WTC11 (cell line): Measurements from ENCODE around the gene NFIC. TPM values are rescaled to one million over a fixed set of nuclear protein-coding genes. Genes with fewer than 3 reads are reported as not detected.
A peak's percentile ranks its signal among the peaks of the same experiment; 100 is the strongest.

Experiments
- ATAC-seq: fragments of 200-7000 bp; cut with Tn5 transposase; 2 replicates; pipeline ENCODE4 v1.10.0; 2021; ENCODE audit warnings: mild to moderate bottlenecking, moderate library complexity
- CTCF ChIA-PET: fragments of 300-600 bp; sonication (Branson Sonifier 250); formaldehyde crosslinking; loops from one replicate; lab custom pipeline; 2021; ENCODE audit warnings: antibody characterized with exemption; lab: Charles Lee
- POLR2A ChIA-PET: fragments of 350-600 bp; sonication (Branson Sonifier 250); formaldehyde crosslinking; loops from one replicate; lab custom pipeline; 2021; ENCODE audit warnings: antibody characterized with exemption; lab: Charles Lee
- DNase-seq: peaks from one replicate; pipeline ENCODE4 v3.0.0; 2021; ENCODE audit warnings: low spot score
- H3K27ac Mint-ChIP-seq: 2 replicates; pipeline ENCODE4 v1.8.0; 2021; ENCODE audit warnings: mixed read lengths
- H3K27me3 Mint-ChIP-seq: 2 replicates; pipeline ENCODE4 v1.8.0; 2021; ENCODE audit warnings: low read depth, mild to moderate bottlenecking, moderate library complexity, mixed read lengths
- H3K36me3 Mint-ChIP-seq: 2 replicates; pipeline ENCODE4 v1.8.0; 2021; ENCODE audit warnings: mixed read lengths
- H3K4me1 Mint-ChIP-seq: 2 replicates; pipeline ENCODE4 v1.8.0; 2022; ENCODE audit warnings: mixed read lengths
- H3K4me3 Mint-ChIP-seq: 2 replicates; pipeline ENCODE4 v1.8.0; 2021; ENCODE audit warnings: mild to moderate bottlenecking, moderate library complexity, mixed read lengths
- H3K9me3 Mint-ChIP-seq: 2 replicates; pipeline ENCODE4 v1.8.0; 2021; ENCODE audit warnings: mixed read lengths
- ATF1 ChIP-seq: sonication (generic); formaldehyde crosslinking; IDR thresholded peaks from 2 replicates; pipeline ENCODE4 v1.8.1; 2023; ENCODE audit warnings: mild to moderate bottlenecking, moderate library complexity, missing genetic modification reagents
- CREB1 ChIP-seq: sonication (generic); formaldehyde crosslinking; IDR thresholded peaks from 2 replicates; pipeline ENCODE4 v1.8.0; 2023; ENCODE audit warnings: mild to moderate bottlenecking, missing genetic modification reagents
- EMX1 ChIP-seq: fragments of 250-450 bp; sonication (Bioruptor Pico); IDR thresholded peaks from 2 replicates; pipeline ENCODE4 v1.8.0; 2021; ENCODE audit warnings: mild to moderate bottlenecking
- ERG ChIP-seq: fragments of 250-450 bp; sonication (Bioruptor Pico); IDR thresholded peaks from 2 replicates; pipeline ENCODE4 v1.8.0; 2021; ENCODE audit warnings: mild to moderate bottlenecking
- FOXJ3 ChIP-seq: sonication (generic); formaldehyde crosslinking; IDR thresholded peaks from 2 replicates; pipeline ENCODE4 v1.9.0; 2021; ENCODE audit warnings: missing genetic modification reagents, mild to moderate bottlenecking, borderline replicate concordance
- FOXK1 ChIP-seq: sonication (generic); formaldehyde crosslinking; IDR thresholded peaks from 2 replicates; pipeline ENCODE4 v1.8.0; 2022; ENCODE audit warnings: mild to moderate bottlenecking, moderate library complexity, missing genetic modification reagents
- GTF2I ChIP-seq: fragments of 250-450 bp; sonication (Bioruptor Pico); conservative IDR thresholded peaks from 2 replicates; pipeline ENCODE4 v1.4.0; 2021; ENCODE audit warnings: mild to moderate bottlenecking
- JUN ChIP-seq: sonication (generic); formaldehyde crosslinking; IDR thresholded peaks from 2 replicates; pipeline ENCODE4 v1.8.0; 2023; ENCODE audit warnings: mild to moderate bottlenecking, missing genetic modification reagents
- NFATC4 ChIP-seq: fragments of 250-450 bp; sonication (Bioruptor Pico); IDR thresholded peaks from 2 replicates; pipeline ENCODE4 v1.9.0; 2021; ENCODE audit warnings: mild to moderate bottlenecking
- NFYB ChIP-seq: sonication (generic); formaldehyde crosslinking; conservative IDR thresholded peaks from 2 replicates; pipeline ENCODE4 v1.8.0; 2022; ENCODE audit warnings: low read depth, missing genetic modification reagents
- NR1H2 ChIP-seq: sonication (generic); formaldehyde crosslinking; IDR thresholded peaks from 2 replicates; pipeline ENCODE4 v1.9.0; 2021; ENCODE audit warnings: mild to moderate bottlenecking, moderate library complexity, missing genetic modification reagents
- RORB ChIP-seq: fragments of 250-450 bp; sonication (Bioruptor Pico); IDR thresholded peaks from 2 replicates; pipeline ENCODE4 v1.9.0; 2021; ENCODE audit warnings: mild to moderate bottlenecking
- SMAD4 ChIP-seq: sonication (generic); formaldehyde crosslinking; IDR thresholded peaks from 2 replicates; pipeline ENCODE4 v1.8.0; 2022; ENCODE audit warnings: mild to moderate bottlenecking, missing genetic modification reagents
- TEAD1 ChIP-seq: sonication (generic); formaldehyde crosslinking; IDR thresholded peaks from 2 replicates; pipeline ENCODE4 v1.8.0; 2022; ENCODE audit warnings: mild to moderate bottlenecking, missing genetic modification reagents
- TP53 ChIP-seq: sonication (generic); formaldehyde crosslinking; IDR thresholded peaks from 2 replicates; pipeline ENCODE4 v1.8.1; 2023; ENCODE audit warnings: mild to moderate bottlenecking, missing genetic modification reagents
- ZNF263 ChIP-seq: sonication (generic); formaldehyde crosslinking; IDR thresholded peaks from 2 replicates; pipeline ENCODE4 v1.8.1; 2022; ENCODE audit warnings: low read depth, mild to moderate bottlenecking, moderate library complexity, missing genetic modification reagents
- ZNF281 ChIP-seq: sonication (generic); formaldehyde crosslinking; IDR thresholded peaks from 2 replicates; pipeline ENCODE4 v1.8.0; 2023; ENCODE audit warnings: mild to moderate bottlenecking, missing genetic modification reagents
- ZNF317 ChIP-seq: sonication (generic); formaldehyde crosslinking; IDR thresholded peaks from 2 replicates; pipeline ENCODE4 v1.8.1; 2023; ENCODE audit warnings: low read depth, mild to moderate bottlenecking, moderate library complexity, missing genetic modification reagents, borderline replicate concordance
- ZNF396 ChIP-seq: fragments of 250-450 bp; sonication (Bioruptor Pico); IDR thresholded peaks from 2 replicates; pipeline ENCODE4 v1.8.0; 2021; ENCODE audit warnings: mild to moderate bottlenecking, moderate library complexity, borderline replicate concordance
- ZNF423 ChIP-seq: fragments of 250-450 bp; sonication (Bioruptor Pico); IDR thresholded peaks from 2 replicates; pipeline ENCODE4 v2.1.2; 2022; ENCODE audit warnings: mild to moderate bottlenecking, moderate library complexity
- ZNF671 ChIP-seq: fragments of 250-450 bp; sonication (Bioruptor Pico); IDR thresholded peaks from 2 replicates; pipeline ENCODE4 v1.8.0; 2021; ENCODE audit warnings: mild to moderate bottlenecking
- total RNA-seq: library from RNA; stranded (reverse); gene quantifications from 3 replicates; pipeline ENCODE4 v1.2.3, GENCODE V29; 2021
- TF ChIP-seq, protein P1 (sequence below): fragments of 200-600 bp; IDR thresholded peaks from 2 replicates; pipeline ENCODE4 v1.8.0; 2022; ENCODE audit warnings: antibody characterized with exemption
- TF ChIP-seq, protein P2 (sequence below): fragments of 250-450 bp; sonication (Bioruptor Pico); IDR thresholded peaks from 2 replicates; pipeline ENCODE4 v1.9.0; 2021; ENCODE audit warnings: mild to moderate bottlenecking, borderline replicate concordance
- TF ChIP-seq, protein P3 (sequence below): sonication (generic); formaldehyde crosslinking; IDR thresholded peaks from 2 replicates; pipeline ENCODE4 v1.8.0; 2023; ENCODE audit warnings: missing genetic modification reagents

NFIC gene
- total RNA-seq, 1 experiment from 2014 or later: 3.5 TPM

DNA sequence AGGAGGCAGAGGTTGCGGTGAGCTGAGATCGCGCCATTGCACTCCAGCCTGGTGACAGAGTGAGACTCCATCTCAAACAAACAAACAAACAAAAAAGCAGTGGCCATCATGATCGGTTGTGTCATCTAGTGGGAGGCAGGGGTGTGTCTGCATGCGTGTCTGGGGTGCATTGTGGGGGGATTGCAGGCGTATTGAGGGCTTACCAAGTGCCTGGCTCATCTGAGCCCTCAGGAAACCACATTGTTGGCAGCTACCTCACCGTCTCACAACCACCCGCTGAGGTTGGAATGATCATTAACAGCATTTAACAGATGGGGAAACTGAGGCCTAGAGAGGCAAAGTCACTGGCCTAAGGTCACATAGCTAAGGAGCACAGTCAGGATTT, 30.5 kb downstream of the NFIC start:
- no peak for ATAC-seq

GRCh38 chr19:3397266-3398022, 31.1 kb downstream of the NFIC start:
- Mint-ChIP-seq H3K4me3 (no peak overlapping the region), H3K4me1 (peaks cover 4% of the 10 kb centered on the region), H3K9me3 (peaks cover 2% of the 10 kb centered on the region; the same call in 1 of the 2 replicates), H3K27me3 (peaks cover 11% of the 10 kb centered on the region), H3K27ac (no peak overlapping the region), H3K36me3 (no peaks in the 10 kb centered on the region)
- POLR2A ChIA-PET: no interaction called here
- DNase-seq (peak; percentile 31), ATAC-seq (peak; percentile 63)
- TF ChIP-seq NFATC4 (CRISPR knock-in tag) (no peak), SMAD4 (CRISPR knock-in tag) (no peak), ZNF423 (CRISPR knock-in tag) (no peak), NFYB (CRISPR knock-in tag) (no peak), TP53 (CRISPR knock-in tag) (no peak), ZNF671 (no peak), ZNF317 (CRISPR knock-in tag) (no peak), JUN (CRISPR knock-in tag) (no peak), ZNF281 (CRISPR knock-in tag) (peak; percentile 18; the same call in 1 of the 2 replicates), ATF1 (CRISPR knock-in tag) (no peak), GTF2I (CRISPR knock-in tag) (peak; percentile 82), NR1H2 (CRISPR knock-in tag) (no peak), FOXJ3 (CRISPR knock-in tag) (no peak)
- TF ChIP-seq, protein P1, sequence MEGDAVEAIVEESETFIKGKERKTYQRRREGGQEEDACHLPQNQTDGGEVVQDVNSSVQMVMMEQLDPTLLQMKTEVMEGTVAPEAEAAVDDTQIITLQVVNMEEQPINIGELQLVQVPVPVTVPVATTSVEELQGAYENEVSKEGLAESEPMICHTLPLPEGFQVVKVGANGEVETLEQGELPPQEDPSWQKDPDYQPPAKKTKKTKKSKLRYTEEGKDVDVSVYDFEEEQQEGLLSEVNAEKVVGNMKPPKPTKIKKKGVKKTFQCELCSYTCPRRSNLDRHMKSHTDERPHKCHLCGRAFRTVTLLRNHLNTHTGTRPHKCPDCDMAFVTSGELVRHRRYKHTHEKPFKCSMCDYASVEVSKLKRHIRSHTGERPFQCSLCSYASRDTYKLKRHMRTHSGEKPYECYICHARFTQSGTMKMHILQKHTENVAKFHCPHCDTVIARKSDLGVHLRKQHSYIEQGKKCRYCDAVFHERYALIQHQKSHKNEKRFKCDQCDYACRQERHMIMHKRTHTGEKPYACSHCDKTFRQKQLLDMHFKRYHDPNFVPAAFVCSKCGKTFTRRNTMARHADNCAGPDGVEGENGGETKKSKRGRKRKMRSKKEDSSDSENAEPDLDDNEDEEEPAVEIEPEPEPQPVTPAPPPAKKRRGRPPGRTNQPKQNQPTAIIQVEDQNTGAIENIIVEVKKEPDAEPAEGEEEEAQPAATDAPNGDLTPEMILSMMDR: no peak
- TF ChIP-seq, protein P2, sequence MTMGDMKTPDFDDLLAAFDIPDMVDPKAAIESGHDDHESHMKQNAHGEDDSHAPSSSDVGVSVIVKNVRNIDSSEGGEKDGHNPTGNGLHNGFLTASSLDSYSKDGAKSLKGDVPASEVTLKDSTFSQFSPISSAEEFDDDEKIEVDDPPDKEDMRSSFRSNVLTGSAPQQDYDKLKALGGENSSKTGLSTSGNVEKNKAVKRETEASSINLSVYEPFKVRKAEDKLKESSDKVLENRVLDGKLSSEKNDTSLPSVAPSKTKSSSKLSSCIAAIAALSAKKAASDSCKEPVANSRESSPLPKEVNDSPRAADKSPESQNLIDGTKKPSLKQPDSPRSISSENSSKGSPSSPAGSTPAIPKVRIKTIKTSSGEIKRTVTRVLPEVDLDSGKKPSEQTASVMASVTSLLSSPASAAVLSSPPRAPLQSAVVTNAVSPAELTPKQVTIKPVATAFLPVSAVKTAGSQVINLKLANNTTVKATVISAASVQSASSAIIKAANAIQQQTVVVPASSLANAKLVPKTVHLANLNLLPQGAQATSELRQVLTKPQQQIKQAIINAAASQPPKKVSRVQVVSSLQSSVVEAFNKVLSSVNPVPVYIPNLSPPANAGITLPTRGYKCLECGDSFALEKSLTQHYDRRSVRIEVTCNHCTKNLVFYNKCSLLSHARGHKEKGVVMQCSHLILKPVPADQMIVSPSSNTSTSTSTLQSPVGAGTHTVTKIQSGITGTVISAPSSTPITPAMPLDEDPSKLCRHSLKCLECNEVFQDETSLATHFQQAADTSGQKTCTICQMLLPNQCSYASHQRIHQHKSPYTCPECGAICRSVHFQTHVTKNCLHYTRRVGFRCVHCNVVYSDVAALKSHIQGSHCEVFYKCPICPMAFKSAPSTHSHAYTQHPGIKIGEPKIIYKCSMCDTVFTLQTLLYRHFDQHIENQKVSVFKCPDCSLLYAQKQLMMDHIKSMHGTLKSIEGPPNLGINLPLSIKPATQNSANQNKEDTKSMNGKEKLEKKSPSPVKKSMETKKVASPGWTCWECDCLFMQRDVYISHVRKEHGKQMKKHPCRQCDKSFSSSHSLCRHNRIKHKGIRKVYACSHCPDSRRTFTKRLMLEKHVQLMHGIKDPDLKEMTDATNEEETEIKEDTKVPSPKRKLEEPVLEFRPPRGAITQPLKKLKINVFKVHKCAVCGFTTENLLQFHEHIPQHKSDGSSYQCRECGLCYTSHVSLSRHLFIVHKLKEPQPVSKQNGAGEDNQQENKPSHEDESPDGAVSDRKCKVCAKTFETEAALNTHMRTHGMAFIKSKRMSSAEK (CRISPR knock-in tag): no peak
- CTCF ChIA-PET: interaction anchor here (0.9 to 1.9 kb wide), 5 partner anchors 13 to 93 kb away, joined by 3 to 9 read pairs (median 4); no protein-coding TSS in a partner anchor

More for the DNA sequence above, 30.5 kb downstream of the NFIC start:
- TF ChIP-seq TEAD1: no peak
- TF ChIP-seq ZNF396 (CRISPR knock-in tag): no peak
- TF ChIP-seq RORB (CRISPR knock-in tag): no peak
- no peak for TF ChIP-seq ERG (CRISPR knock-in tag)
- TF ChIP-seq, protein P3, sequence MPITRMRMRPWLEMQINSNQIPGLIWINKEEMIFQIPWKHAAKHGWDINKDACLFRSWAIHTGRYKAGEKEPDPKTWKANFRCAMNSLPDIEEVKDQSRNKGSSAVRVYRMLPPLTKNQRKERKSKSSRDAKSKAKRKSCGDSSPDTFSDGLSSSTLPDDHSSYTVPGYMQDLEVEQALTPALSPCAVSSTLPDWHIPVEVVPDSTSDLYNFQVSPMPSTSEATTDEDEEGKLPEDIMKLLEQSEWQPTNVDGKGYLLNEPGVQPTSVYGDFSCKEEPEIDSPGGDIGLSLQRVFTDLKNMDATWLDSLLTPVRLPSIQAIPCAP: no peak
- TF ChIP-seq FOXK1: no peak
- TF ChIP-seq EMX1 (CRISPR knock-in tag): no peak
- TF ChIP-seq ZNF263 (CRISPR knock-in tag): no peak
- TF ChIP-seq CREB1: no peak
- TF ChIP-seq, all 79 proteins: peak for 0
- Mint-ChIP-seq H3K4me1 (no peaks in the 10 kb centered on the region), H3K4me3 (no peak overlapping the region), H3K27ac (no peak overlapping the region), H3K27me3 (peaks cover 8% of the 10 kb centered on the region), H3K9me3 (no peaks in the 10 kb centered on the region), H3K36me3 (no peaks in the 10 kb centered on the region)
- ChIA-PET CTCF (interaction anchor here (0.9 to 1.9 kb wide), 6 partner anchors 12 to 92 kb away, joined by 3 to 9 read pairs (median 4); no protein-coding TSS in a partner anchor), POLR2A (no interaction called here)
- DNase-seq: no peak
